NCI-H345 (cell line): ENCODE results near the gene PHACTR2.
"Not testable (repeated sequence)": the region's sequence is repeated elsewhere in the genome, so short reads cannot be mapped to it uniquely, and the experiment has no call there.

Experiments
- DNase-seq: peaks from one replicate; lab custom pipeline; 2025; lab: John Stamatoyannopoulos, UW

PHACTR2 gene

DNA sequence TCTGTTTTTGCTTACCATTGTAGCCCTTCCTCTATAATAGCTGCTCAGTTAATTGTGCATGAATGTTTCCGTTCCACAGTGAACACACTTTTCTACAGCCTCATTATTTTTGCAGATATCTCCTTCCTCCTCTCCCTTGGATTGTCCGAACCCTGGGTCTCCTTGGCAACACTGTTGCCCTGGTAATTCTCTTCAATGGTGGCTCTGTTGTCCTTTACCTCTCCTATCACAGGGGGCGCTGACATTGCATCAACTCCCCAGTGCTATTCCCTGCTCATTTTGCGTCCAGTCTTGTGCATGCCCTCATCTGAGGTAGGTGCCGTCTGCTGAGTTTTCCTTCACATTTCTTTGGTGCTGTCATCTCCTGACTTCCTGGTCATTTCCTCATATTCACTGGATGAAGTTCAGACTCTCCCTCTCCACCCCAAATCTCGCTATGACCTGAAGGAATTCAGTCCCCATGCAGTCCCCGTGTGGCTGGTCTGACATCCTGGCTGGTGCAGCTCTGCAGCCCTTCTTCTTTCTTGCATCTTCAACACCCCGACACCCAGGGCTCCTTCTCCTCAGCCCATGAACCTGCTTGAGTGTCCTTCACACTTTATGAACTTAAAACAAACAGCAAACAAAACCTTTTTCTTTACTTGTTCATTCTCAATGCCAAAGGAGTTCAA, 21.1 kb downstream of the PHACTR2 start:
- DNase-seq, result no peak

DNA sequence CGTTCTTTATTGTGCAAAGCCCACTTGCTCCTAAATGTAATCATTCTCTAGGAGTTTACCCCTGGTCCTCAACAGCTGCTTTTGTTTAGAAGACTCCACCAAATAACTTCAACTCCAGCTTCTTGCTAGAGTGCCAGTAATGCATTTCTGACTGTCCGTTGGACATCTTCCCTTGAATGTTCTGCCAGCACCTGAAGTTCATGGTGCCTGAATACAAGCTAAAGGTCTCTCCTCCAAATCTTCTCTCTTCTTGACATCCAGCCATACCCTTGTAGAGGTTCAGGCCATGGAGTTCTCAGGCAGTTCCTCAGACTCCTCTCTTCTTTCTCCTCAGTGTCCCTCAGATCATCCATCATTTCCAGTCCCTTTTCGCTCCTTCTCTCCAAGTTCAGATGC, 21.7 kb downstream of the PHACTR2 start:
- DNase-seq, result no peak

DNA sequence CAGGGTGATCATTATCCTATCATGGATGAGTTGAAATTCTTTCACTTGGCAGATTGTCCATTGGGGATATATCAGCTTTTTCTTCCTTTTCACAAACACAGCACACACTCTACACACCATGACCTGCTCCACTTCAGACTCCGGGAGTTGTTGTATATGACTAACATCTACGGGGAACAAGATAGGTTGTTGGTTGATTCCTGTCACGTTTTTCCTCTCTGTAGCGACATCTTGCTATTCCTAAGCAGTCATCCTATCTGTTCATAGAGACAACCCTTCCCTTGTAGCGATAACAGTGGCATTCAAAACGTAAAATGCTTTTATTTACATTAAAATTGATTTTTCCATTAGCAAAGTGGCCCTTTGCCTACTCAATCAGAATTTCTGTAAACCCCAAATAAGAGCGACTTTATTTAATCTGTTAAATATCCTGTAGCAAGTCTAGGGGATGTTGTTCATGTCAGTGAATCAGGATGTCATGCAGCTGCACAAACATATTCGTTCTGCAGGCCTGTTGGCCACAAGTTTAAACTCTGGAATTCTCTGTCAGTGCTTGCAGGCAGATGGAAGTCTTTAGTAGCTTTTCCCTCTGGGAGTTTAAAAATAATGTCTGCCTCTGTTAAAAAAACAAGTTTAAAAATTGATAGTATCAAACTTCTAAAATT, 23.1 kb downstream of the PHACTR2 start:
- peak; percentile 5 for DNase-seq

DNA sequence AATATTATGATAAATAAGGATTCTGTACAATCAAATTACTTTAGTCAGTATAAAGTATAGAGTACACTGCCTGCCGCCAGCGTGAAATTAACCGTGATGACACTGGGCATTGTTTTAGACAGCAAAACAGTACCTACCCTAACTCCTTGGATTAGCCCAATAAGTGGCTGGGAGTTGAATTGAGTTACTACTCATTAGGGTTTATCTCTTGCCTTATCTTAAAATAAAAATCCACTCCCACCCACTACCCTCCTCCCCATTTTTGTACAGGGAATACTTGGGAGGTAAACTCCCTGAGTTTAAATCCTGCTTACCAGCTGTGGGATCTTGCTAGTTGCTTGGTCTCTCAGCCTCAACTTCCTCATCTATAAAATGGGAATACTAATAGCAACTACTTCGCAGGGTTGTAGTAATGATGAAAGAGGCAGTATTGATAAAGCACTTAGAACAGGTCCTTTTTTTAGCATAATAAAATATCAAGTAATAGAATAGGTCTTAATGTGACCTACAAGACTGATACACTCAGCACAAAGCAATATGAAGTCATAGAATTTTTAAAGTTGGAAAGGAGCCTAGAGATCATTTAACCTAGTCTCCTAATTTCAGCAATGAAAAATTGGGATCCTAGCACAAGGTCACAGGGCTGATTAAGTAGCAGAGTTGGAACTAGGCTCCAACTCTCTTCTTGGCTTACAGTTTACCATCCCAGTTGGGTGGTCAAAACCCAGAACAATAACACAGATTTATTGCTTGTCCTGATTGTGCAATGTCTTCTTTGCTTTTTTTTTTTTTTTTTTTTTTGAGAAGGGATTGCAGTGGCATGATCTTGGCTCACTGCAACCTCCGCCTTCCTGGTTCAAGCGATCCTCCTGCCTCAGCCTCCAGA, 23.8 kb downstream of the PHACTR2 start:
- no peak for DNase-seq

DNA sequence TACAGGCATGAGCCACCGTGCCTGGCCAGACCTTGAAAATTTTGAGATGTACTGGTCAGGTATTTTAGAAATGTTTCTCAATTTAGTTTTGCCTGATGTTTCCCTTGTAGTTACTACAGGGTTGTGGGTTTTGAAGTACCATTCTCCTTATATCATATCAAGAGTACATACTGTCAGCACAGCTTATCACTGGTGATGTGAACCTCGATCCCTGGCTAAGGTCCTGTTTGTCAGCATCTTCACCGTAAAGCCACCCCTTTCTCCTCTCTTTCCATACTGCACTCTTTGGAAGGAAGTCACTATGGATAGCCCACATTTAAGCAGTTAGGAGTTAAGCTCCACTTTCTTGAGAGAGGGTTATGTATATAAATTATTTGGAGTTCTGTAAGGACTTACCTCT, 27.8 kb downstream of the PHACTR2 start:
- no peak for DNase-seq

DNA sequence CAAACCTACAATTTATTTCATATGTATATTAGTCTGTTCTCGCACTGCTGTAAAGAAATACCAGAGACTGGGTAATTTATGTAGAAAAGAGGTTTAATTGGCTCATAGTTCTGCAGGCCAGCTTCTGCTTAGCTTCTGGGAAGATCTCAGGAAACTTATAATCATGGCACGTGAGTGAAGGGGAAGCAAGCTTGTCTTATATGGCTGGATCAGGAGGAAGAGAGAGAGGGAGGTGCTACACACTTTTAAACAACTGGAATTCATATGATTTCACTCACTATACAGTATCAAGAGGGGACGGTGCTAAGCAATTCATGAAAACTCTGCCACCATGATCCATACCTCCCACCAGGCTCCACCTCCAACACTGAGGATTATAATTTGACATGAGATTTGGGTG, 29.9 kb downstream of the PHACTR2 start:
- DNase-seq, result no peak

DNA sequence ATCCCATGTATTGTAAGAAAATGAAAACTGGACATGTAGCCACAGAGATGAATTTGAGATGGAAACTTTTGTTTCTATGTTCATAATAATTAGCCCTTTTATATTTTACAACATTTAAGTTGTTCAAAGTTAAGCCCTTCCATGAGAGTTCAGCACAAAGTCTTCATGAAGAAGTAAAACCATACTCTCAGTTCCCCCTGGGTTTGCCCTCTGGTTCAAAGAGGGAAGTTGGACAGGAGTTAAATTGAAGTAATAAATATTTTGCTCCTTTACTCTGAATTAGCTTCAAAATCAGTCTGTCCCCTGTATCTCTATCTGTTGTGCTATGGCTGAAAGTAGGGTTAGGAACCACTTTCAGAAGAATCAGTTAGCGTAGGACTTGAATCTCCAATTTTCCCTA, 31.1 kb downstream of the PHACTR2 start:
- no peak for DNase-seq

DNA sequence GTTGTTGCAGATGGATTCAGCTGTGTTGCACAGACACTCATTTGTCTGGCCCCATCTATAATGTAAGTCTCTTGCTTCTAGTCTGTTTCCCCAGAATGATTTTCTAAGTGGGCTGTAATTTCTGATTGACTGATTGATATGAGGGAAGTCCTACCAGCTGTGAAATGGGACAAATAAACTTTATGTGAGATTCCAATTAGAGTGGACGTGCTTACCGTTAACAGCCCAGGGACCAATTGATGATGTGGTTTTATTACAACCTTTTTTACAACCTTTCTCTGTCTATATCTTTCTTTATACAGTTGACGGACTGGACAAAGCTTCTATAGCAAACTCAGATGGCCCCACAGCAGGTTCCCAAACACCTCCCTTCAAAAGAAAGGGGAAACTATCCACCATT, 33.9 kb downstream of the PHACTR2 start:
- no peak for DNase-seq

DNA sequence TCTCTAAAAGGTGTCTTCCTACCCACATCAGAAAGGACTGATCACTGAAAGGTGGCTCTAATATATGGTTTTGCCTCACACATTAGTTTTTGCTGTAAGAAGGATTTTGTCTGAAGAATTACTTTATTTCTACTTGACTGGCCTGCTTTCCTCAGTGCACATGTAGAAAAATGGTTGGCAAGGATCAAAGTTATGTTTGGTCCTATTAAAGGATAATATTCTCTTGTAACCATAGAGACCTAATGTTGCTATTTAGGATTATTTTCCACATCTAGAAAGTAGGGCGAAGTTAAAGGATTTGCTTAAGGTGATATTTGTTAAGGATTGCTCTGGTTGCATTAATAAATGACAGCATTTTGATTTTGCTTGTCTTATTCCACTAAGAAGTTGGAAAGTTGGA, 40.7 kb downstream of the PHACTR2 start:
- DNase-seq, result no peak

DNA sequence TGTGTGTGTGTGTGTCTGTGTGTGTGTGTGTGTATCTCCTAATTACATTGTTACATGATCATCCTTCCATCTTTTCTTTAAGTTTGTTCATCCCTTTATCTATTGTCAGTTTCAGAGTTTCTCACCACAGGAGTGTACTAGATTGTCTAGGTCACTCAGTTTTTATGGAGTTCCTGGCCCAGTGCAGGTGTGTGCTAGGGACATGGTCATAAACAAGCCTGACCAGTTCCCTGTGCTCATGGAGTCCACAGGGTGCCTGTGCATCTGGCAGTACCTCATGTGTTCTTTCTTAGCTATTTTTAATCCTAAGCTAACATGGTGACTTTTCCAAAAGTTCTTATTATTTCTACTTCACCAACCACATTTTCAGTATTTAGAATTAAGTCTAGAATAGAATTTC, 43.9 kb downstream of the PHACTR2 start:
- DNase-seq, result no peak

DNA sequence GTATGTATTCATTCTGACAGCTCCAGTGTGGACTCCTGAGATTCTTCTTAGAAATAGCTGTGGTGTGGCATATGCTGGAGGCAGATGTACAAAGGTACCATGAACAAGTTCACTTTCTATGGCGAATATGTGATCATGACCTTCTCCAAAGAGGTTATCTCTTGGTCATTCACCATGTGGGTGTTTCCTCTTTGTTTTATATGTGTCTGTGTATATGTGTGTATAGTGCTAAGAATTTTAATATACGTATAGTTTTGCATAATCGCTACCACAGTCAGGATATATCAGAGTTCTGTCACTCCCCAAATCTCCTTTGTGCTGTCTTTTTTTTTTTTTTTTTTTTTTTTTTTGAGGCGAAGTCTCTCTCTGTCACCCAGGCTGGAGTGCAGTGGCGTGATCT, 47.1 kb downstream of the PHACTR2 start:
- DNase-seq, result no peak

DNA sequence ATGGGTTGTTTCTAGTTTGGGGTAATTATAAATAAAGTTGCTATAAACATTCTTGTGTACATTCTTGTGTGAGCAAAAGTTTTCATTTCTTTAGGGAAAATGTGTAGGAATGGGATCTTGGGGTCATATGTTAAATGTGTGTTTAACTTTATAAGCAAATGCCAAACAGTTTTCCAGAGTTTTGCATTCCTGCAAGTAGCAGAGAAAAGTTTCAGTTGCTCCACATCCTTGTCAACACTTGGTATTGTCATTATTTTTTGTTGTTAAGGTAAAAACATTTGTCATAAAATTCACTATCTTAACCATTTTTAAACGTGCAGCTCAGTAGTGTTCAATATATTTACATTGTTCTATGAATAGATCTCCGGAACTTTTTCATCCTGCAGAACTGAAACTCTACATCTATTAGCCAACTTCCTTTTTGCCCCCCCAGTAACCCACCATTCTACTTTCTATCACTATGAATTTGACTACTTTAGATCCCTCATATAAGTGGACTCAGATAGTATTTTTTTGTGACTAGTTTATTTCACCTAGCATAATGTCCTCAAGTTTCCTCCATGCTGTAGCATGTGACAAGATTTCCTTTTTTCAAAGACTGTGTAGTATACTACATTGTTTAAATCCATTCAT, 48.4 kb downstream of the PHACTR2 start:
- no peak for DNase-seq

DNA sequence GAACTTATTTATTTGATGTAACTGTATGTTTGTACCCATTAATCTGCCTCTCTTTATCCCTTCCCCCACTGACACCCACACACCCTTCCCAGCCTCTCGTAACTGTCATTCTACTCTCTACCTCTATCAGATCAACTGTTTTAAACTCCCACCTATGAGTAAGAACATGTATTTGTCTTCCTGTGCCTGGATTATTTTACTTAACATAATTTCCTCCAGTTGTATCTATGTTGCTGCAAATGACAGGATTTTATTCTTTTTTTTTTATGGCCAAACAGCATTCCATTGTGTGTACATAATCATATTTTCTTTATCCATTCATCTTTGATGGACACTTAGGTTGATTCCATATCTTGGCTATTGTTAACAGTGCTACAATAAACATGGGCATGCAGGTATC, 49.3 kb downstream of the PHACTR2 start:
- no peak for DNase-seq

DNA sequence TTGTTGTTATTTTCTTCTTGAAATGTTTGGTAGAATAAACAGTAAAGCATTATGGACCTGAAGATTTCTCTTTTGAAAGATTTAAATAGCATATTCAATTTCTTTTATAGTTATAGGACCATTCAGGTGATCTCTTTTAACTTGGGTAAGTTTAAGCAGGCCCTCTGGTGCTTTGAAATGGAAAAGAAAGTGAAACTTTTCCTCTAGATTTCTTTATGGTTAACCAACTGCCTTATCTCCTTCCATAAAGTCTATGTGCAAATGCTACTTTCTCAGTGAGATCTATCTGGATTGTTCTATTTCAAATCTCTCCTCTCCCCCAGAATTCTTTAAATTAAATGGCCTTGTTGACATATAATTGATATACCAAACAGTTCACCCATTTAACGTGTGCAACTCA, 54.0 kb downstream of the PHACTR2 start:
- DNase-seq, result no peak

DNA sequence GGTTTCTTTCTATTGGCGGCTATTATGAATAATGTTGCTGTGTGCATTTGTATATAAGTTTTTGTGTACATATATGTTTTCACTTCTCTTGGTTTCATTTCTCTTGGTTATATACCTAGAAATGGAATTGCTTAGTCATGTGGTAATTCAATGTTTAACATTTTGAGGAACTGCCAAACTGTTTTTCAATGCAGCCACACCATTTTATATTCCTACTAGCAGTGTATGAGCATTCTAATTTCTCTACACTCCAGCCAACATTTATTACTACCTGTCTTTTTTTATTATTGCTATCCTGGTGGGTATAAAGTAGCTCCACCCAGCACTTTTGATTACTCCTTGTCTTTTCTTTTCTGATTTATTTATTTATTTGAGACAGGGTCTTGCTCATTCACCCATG, 54.8 kb downstream of the PHACTR2 start:
- no peak for DNase-seq

DNA sequence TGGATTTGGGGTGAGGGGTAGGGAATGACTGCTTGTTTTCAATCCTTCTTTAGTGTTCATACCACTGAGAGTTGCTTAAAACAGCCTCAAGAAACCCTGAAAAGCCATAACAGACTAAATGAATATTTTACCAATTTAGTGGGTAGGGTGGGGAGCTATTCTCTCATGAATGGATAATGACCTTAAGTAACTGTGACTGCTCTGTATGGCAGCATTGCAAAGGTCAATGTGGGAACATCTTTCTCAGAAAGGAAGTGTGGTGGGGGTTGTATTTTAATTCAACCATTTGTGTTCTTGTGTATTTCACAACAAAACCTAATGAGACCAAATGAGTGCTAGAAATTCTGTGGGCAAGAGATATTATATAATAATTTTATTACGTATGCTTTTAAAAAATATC, 55.7 kb downstream of the PHACTR2 start:
- no peak for DNase-seq

DNA sequence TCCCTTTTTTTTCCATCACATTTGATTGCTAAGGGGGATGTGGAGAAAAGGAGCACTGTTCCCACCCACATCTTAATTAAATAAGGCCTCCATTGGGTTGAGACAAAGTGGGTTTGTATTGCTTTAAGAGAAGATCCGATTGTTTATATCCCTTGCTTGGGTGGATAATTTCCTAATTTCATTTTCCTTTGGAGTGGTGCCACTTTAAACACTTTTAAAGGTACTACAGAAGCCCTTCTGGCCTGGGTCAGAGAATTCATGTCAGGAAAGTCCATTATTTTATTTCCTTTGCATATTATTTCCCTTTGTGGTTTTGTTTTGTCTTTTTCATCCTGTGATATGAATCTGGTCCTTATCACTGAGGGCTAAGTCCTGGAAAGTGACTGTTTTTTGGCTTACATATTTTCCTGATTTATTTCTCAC, 56.9 kb downstream of the PHACTR2 start:
- no peak for DNase-seq

DNA sequence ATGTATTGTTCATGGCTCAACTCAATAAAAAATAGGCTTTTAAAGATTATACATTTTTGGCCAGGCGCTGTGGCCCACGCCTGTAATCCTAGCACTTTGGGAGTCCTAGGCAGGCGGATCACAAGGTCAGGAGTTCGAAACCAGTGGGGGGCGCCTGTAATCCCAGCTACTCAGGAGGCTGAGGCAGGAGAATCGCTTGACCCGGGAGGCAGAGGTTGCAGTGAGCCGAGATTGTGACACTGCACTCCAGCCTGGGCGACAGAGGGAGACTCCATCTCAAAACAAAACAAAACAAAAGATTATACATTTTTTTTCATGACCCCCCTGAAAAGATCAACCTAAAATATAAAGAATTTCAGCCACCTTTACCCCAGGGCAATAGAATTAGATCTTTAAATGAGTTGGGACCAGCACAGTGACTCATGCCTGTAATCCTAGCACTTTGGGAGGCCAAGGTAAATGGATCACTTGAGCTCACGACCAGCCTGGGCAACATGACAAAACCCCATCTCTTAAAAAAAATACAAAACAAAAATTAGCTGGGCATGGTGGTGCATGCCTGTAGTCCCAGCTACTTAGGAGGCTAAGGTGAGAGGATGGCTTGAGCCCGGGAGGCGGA, 60.4 kb downstream of the PHACTR2 start:
- DNase-seq, result not testable (repeated sequence)

DNA sequence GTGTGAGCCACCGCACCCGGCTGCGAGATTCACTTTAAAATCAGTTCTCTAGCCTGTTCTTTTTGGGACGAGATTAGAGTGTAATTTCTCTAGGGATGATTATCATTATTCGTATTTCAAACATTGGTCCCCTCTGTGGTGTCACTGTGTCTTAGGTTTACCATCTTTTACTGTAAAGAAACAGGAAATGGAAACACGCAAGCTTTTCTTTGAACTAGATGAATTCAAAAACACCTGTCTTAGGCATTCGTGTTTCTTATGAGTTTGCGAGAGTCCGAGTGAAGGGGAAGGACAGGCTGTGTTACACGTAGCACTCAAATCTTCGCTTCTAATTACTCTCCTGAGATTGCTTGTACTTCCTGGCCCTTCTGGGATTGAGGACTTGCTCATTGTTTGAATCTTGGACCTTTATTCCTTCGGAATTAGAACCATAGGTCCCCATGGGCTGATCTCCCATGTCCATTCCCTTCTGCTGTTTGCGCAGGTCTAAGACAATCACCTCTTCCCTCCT, 61.6 kb downstream of the PHACTR2 start:
- DNase-seq, result no peak

DNA sequence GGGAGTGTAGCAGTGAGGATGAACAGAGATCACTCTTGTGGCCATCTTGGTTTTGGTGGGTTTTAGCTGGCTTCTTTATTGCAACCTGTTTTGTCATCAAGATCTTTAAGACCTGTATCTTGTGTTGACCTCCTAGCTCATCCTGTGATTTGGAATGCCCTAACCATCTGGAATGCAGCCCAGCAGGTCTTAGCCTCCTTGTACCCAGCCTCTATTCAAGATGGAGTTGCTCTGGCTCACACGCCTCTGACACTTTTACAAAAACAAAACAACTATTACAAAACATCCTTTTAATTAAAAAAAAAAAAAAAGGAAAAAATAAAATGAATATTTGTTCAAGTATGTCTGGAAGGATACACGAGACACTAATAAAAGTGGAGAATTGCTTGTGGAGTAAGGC, 62.4 kb downstream of the PHACTR2 start:
- no peak for DNase-seq

DNA sequence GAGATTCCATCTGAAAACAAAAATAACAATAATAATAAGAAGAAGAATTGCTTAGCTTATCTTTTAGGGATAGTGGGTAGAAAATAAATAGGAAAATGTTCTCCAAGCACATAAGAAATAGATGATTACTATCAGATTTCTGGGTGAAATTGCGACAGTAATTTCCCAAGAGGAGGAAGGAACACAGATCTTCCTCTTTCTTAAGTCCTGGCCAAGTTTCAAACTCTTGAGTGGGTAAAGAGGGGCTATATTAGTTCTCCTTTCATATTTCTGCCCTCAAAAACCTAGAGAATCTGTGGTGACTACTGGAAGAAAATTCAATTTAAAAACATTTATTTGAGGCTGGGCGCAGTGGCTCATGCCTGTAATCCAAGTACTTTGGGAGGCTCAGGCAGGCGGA, 63.7 kb downstream of the PHACTR2 start:
- DNase-seq, result no peak
